ENCODE measurements around the gene TBL3.

- TF ChIP-seq CTCF (conservative IDR thresholded peaks at IDR 0.05; ENCODE audit: low read length): no peak
- no peak for TF ChIP-seq EZH2phosphoT487 (IDR thresholded peaks at IDR 0.05; ENCODE audit: borderline replicate concordance)
These were observed 45.6 kb upstream of the TBL3 start for GRCh38 chr16:1926271-1926670.
